Measurements from ENCODE around the gene FARSA.

Gene FARSA

GRCh38 chr19:12888006-12888603 lies 45.4 kb downstream of the FARSA start:
- no peak for DNase-seq

DNA sequence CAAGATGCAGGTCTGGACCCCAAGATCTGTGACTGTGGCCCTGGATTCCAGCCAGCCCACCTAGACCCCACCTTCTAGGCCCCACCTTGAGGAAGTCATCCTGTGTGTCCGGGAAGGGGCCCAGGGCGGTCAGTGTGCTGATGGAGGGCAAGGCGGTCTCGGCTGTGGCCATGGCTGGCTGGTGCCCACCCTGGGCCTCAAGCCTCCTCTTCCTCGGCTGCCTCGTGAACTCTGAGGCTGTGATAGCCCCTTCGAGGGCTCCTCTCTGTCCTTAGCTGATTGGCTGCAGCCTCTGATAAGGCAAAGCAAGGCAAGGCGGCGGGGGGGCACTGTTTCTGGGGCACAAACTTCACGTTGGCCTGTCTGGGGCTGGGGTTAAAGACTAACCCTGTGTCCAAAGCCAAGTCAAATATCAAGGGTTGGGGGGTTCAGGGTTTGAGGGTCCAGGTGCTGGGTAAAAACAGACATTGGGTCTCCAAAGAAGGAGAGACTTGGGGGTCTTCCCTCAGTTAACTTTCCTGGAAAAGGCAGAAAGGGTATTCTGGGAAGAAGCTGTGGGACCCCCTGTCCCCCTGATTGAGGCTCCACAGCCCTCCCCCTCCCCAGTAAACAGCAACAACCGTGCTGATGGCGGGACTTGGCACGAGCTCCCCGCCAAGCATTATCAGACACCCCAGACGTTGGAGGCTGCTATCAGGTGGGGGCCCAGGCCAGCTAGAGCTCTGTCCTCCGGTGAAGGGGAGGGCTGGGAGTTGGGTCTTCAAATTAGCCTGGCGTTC lies 46.4 kb downstream of the FARSA start, which contains the start of gene KLF1:
KLF1 (minus strand) TSS at position 233 of the 779 bp plus-strand sequence; CDS start at position 172, 61 bp downstream.
- no peak for DNase-seq

GRCh38 chr19:12886651-12886968 lies 46.9 kb downstream of the FARSA start:
- no peak for DNase-seq

DNA sequence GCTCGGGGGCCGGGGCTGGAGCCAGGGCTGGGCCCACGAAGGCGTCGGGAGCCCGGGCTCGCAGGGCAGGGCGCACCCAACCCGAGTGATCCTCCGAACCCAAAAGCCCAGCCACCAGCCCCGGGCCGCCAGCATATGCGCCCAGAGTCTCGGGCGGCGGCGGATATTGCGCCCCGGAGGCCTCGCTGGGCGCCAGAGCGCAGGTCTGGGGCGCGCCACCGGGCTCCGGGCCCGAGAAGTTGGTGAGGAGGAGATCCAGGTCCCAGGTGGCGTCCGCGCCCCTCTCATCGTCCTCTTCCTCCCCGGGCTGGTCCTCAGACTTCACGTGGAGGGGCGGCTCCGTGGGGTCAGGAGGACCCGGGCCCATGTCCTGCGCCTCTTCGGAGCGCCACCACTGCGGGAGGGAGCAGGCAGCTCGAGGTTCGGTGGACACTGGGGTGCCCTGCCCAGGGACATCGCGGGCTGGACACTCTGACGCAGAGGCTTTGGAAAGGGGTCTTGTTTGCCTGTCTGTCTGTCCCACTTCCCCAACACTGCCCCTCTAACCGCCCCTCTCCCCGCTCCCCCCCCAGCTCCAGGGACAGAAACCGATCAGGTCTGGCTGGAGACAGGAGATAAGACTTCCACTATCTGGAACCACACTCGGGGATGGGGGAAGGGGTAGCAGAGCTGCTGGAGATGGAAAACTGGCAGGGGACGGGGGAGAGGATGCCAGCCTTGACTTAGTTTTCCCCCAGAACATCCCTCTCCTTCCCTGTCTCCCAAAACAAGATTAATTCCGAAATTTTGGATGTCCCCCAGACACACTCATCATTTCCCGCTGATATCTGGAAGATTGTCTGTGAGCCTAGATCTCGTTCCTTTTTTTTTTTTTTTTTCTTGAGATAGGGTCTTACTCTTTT lies 47.5 kb downstream of the FARSA start:
- no peak for DNase-seq

- DNase-seq: peak; percentile 75
Observed at GRCh38 chr19:12884926-12885748, 48.4 kb downstream of the FARSA start.

DNA sequence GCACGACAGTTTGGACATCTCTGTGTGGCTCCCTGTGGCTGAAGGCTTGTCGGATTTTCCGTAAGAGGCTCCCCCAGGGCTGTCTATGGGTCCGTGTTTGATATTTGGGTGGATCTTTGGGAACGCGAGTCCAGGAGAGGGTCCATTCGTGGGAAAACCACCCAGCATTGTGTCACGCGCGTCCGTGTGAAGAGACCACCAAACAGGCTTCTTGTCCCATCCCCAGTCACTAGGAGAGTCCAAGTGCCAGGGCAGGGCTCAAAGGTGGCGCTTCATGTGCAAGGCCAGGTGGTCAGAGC lies 48.9 kb downstream of the FARSA start:
- no peak for DNase-seq

- no peak for DNase-seq
Observed at GRCh38 chr19:12884202-12884601, 49.3 kb downstream of the FARSA start.

- no peak for DNase-seq
Observed at GRCh38 chr19:12882589-12882988, 50.9 kb downstream of the FARSA start.

- peak; percentile 81 for DNase-seq
Observed at GRCh38 chr19:12881172-12881808, 52.2 kb downstream of the FARSA start, which contains the start of gene DNASE2. Gene DNASE2, minus strand, starts transcription at chr19:12881449. Its CDS starts 74 bp downstream, at chr19:12881375.

DNA sequence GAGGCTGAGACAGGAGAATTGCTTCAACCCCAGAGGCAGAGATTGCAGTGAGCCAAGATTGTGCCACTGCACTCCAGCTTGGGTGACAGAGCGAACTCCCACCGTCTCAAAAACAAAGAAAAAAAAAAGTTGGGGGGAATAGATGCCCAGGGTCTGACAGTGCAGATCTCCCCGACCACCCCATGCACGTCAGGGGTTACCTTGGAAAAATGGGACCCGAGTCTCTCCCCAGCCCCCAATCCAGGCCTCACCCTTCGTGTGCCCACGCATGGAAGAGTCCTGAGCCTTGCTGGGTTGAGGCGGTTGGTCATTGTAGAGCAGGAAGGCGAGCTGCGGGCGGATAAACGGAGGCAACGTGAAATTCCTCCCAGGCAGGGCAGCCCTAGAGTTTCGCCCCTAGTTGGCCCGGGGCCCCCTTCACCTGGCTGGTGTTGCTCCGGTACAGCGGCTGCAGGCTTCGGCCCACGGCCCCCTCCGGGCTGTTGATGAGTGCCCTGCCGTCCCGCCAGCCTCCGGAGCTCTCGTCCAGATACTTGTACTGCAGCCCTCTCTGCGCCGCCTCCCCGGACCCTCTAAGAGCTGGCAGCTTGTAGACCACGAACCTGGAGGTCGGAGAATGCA lies 52.9 kb downstream of the FARSA start:
- DNase-seq: no peak

- DNase-seq: no peak
Observed at GRCh38 chr19:12875086-12875485, 58.4 kb downstream of the FARSA start.

DNA sequence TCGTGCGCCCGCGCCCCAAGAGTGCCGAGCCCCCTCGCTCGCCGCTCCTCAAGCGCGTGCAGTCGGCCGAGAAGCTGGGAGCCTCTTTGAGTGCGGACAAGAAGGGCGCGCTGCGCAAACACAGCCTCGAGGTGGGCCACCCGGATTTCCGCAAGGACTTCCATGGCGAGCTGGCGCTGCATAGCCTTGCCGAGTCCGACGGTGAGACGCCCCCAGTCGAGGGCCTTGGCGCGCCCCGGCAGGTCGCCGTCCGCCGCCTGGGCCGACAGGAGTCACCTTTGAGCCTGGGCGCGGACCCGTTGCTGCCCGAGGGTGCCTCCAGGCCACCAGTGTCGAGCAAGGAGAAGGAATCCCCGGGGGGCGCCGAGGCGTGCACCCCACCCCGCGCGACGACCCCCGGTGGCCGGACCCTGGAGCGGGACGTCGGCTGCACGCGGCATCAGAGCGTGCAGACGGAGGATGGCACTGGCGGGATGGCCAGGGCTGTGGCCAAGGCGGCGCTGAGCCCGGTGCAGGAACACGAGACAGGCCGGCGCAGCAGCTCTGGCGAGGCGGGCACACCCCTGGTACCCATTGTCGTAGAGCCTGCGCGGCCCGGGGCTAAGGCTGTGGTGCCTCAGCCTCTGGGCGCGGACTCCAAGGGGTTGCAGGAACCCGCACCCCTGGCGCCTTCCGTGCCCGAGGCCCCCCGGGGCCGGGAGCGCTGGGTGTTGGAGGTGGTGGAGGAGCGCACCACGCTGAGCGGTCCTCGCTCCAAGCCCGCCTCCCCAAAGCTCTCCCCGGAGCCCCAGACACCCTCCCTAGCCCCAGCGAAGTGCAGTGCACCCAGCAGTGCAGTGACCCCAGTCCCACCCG lies 59.4 kb downstream of the FARSA start:
- DNase-seq: no peak

DNA sequence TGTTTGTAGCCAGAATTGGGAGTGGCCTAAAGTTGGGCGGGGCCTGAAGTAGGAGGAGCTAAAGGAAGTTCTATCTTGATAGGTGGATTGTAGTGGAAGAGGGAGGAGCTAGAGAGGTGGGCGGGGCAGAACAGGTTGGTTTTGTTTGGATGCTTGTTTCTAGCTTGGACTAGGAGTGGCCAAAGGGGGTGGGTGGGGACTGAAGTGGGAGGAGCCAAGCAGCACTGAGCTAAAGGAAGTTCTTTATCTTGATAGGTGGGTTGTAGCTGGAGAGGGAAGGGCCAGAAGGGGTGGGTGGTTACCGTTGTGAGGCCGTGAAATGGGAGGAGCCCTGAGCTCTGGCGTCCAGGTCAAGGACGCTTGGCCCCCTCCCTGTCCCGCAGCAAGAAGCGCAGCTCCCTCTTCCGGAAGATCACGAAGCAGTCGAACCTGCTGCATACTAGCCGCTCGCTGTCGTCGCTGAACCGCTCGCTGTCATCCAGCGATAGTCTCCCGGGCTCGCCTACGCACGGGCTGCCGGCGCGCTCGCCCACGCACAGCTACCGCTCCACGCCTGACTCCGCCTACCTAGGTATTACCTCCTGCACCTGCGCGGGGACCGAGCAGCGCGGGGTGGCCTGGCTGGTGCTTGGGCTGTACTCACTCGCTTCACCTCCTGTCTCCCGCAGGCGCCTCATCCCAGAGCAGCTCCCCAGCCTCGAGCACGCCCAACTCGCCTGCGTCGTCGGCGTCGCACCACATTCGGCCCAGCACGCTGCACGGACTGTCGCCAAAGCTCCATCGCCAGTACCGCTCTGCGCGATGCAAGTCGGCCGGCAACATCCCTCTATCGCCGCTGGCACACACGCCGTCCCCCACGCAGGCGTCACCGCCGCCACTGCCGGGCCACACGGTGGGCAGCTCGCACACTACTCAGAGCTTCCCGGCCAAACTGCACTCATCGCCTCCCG lies 60.3 kb downstream of the FARSA start:
- peak; percentile 52 for DNase-seq

All from effector CD8-positive, alpha-beta T cell (primary cell).